T47D (cell line): ENCODE results near the gene GPC3.

Source experiments
- DNase-seq, 2 experiments: peaks; one replicate each; pipeline versions ENCODE4 v3.0.0 to v3.0.0-alpha.2; 2011 to 2012; ENCODE audit warnings: low read depth in 1 of 2, low spot score in 1 of 2
- JUND ChIP-seq: IDR thresholded peaks from 2 replicates; pipeline ENCODE4 v1.6.1; 2012; ENCODE audit warnings: low read depth
- in situ Hi-C: cut with HindIII; loops from 2 replicates; pipeline ENCODE4 v1.10.0; 2016; ENCODE audit warnings: low sequenced_read_pairs, low pct_unique_long_range_greater_than_20kb

Gene GPC3

GRCh38 chrX:133850399-133850798, 135.0 kb downstream of the GPC3 start:
- in situ Hi-C loops: no loop called here
- DNase-seq: no peak
- TF ChIP-seq JUND: no peak

DNA sequence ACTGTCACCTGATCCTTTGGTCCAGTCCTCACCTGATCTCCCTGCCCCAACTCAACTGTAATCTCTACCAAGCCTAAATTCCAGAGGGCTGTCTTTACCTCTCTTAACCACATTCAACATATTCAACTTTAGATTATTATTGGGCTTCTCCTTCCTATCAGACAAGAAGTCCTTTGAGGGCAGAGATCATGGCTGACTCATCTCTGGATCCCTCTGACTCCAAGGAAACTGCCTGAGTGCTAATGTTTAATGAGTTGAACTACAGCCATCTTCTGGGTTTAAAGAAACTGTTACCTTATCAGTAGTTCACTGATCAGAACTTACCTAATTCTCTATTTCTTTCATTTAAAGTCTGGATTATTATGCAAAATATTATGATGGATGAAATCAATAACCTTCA, 135.7 kb downstream of the GPC3 start:
- no peak for TF ChIP-seq JUND
- in situ Hi-C loops: no loop called here
- no peak for DNase-seq

GRCh38 chrX:133847340-133847994, 137.9 kb downstream of the GPC3 start:
- no peak for DNase-seq
- in situ Hi-C loops: no loop called here
- no peak for TF ChIP-seq JUND

- no peak for TF ChIP-seq JUND
- DNase-seq: no peak
- in situ Hi-C loops: no loop called here
Measured at GRCh38 chrX:133846311-133846710, 139.1 kb downstream of the GPC3 start.

- no peak for TF ChIP-seq JUND
- in situ Hi-C loops: no loop called here
- DNase-seq: no peak
Measured at GRCh38 chrX:133840415-133840814, 145.0 kb downstream of the GPC3 start.

DNA sequence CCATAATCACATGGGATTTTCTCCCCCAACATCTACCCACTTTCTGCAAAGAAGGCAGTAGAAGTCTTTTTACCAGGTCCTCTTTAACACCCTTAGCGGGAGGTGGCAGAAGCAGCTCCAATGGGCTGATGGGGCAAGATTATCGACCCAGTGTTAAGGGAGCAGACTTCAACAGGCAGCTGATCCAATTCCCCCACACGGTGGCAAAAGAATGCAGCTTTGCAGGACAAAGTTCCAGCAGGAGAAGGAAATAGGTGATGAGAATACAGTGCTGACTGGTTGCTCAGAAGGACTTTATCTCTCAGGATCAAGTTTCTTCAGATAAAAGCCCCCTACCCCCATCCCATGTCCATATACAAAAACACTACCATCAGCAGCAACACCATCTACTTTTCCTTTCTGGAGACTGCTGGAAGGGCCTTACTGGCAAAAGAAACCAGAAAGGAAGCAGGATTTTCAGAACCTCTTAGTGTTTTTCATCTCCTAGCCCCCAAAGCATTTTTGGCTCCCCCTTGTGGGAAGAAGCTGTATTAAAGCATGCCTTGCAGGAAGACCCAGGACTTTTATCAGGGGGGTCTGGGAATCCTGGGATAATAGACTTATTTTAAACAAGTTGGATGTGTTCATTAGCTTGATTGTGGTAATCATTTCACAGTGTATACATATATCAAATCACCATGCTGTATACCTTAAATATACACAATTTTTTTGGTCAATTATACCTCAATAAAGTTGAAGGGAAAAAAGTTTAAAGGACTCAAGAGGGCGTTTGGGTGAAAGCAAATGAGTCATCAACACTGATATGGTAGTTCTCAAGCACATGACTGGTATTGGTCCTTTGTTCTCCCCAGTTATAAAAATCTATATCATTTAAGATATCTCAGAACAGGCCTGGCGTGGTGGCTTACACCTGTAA, 146.4 kb downstream of the GPC3 start:
- in situ Hi-C loops: no loop called here
- peak in 1 of 2 experiments; percentile 23 for DNase-seq
- no peak for TF ChIP-seq JUND

DNA sequence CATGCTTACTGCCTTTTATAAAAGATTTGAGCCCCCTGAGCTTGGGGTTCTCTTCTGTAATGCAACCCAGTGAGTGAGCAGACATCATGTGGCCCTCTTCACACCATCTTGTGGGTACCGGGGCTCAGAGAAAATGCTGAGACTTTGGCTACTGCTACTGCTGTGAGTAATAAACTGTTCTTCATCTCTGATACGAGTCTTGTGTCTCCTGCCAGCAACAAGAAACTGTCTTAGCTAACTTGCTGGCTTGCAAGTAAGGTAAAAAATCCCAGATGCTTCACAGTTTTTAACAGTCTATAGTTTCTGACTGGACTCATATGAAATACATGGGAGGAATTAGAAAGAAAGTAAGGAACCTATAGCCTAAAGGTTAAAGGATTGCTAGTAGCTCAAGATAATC, 148.3 kb downstream of the GPC3 start:
- TF ChIP-seq JUND: no peak
- DNase-seq: no peak
- in situ Hi-C loops: no loop called here

GRCh38 chrX:133836561-133836960, 148.8 kb downstream of the GPC3 start:
- no peak for DNase-seq
- in situ Hi-C loops: no loop called here

DNA sequence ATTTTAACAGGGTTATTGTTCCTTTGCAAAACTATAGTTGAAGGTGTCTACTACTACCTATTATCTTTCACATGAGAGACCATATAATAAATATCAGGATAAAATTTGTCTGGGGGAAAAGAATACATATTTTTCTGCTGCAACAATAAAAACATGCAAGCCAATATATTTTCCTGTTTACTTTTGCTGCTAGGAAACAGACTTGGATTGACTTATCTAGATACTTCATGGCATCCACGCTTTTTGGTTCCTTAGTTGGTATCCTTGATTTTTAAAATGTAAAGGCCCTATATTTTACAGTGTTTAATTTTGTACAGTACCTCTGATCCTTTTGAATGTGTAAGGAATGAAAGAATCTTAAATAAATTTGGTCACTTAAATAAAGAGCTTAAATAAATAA, 150.6 kb downstream of the GPC3 start:
- in situ Hi-C loops: no loop called here
- DNase-seq: no peak
- no peak for TF ChIP-seq JUND

More at GRCh38 chrX:133836561-133836960, 148.8 kb downstream of the GPC3 start:
- no peak for TF ChIP-seq JUND

GRCh38 chrX:133819546-133819945, 165.8 kb downstream of the GPC3 start:
- no peak for TF ChIP-seq JUND
- DNase-seq: no peak
- in situ Hi-C loops: no loop called here

DNA sequence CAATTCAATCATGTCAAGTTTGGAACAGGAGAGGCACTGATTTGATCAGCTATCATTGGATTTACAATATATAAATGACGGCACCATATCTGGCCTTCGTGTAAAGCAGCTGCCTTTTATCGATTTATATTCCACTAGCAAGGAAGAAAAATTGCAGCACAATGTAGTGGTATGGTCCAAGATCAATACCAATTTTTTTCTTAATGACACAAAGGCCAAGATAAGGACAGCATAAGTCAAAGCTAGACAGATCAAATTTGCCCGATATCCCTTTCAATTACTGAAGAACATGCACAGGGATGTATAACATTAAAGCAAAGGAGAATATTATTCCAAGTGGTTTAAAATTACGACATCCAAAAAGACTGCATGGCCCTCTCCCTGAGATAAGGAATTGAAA, 167.4 kb downstream of the GPC3 start:
- in situ Hi-C loops: no loop called here
- DNase-seq: no peak
- TF ChIP-seq JUND: no peak

- no peak for DNase-seq
- TF ChIP-seq JUND: no peak
- in situ Hi-C loops: no loop called here
Measured at GRCh38 chrX:133815496-133815895, 169.9 kb downstream of the GPC3 start.

GRCh38 chrX:133813971-133814370, 171.4 kb downstream of the GPC3 start:
- TF ChIP-seq JUND: no peak
- DNase-seq: no peak
- in situ Hi-C loops: no loop called here
